ENCODE results near the gene NPAT.

NPAT gene

DNA sequence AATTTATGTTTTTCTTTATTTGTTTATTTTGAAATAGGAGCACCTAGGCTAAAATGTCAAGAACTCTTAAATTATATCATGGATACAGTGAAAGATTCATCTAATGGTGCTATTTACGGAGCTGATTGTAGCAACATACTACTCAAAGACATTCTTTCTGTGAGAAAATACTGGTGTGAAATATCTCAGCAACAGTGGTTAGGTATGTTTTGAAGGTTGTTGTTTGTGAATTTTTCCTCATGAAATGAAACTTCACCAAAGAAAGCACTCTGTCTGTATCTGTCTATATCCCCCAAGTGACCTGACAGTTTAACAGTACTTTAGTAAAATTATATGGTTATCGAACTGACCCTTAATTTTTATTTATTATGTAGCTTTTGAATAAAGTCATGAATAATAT is 13.2 kb upstream of the NPAT start:
- H3K79me2 ChIP-seq (ENCODE audit: control insufficient read depth, low read length): peaks cover 47% of the 10 kb centered on the region
- no peaks in the 10 kb centered on the region for H3K9me2 ChIP-seq (replicated peaks; ENCODE audit: control insufficient read depth, low read length)
- no peaks in the 10 kb centered on the region for H3K9me3 ChIP-seq (ENCODE audit: control insufficient read depth, insufficient read depth, low read length)
- peak overlapping the region; percentile 53 for H3K4me3 ChIP-seq (ENCODE audit: low read length)
- H3K36me3 ChIP-seq (ENCODE audit: control insufficient read depth, low read length): peaks cover 95% of the 10 kb centered on the region
- H3K27ac ChIP-seq (ENCODE audit: low read depth, low read length): peak overlapping the region; percentile 84
- peak overlapping the region; percentile 72 for H3K4me2 ChIP-seq (ENCODE audit: low read length)
- no peak for TF ChIP-seq EZH2phosphoT487 (IDR thresholded peaks at IDR 0.05; ENCODE audit: borderline replicate concordance, low read length)
- TF ChIP-seq, protein P1, sequence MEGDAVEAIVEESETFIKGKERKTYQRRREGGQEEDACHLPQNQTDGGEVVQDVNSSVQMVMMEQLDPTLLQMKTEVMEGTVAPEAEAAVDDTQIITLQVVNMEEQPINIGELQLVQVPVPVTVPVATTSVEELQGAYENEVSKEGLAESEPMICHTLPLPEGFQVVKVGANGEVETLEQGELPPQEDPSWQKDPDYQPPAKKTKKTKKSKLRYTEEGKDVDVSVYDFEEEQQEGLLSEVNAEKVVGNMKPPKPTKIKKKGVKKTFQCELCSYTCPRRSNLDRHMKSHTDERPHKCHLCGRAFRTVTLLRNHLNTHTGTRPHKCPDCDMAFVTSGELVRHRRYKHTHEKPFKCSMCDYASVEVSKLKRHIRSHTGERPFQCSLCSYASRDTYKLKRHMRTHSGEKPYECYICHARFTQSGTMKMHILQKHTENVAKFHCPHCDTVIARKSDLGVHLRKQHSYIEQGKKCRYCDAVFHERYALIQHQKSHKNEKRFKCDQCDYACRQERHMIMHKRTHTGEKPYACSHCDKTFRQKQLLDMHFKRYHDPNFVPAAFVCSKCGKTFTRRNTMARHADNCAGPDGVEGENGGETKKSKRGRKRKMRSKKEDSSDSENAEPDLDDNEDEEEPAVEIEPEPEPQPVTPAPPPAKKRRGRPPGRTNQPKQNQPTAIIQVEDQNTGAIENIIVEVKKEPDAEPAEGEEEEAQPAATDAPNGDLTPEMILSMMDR (IDR thresholded peaks at IDR 0.05; ENCODE audit: low read depth, low read length, poor library complexity, severe bottlenecking): no peak
- H3K4me1 ChIP-seq (ENCODE audit: control insufficient read depth, low read length): peaks cover 48% of the 10 kb centered on the region
- peaks cover 26% of the 10 kb centered on the region for H3F3A ChIP-seq (ENCODE audit: control insufficient read depth, insufficient read depth)
- H3K27me3 ChIP-seq (ENCODE audit: control insufficient read depth, low read length): no peaks in the 10 kb centered on the region
- H4K20me1 ChIP-seq (ENCODE audit: control insufficient read depth, insufficient read depth, low read depth, low read length): no peaks in the 10 kb centered on the region

DNA sequence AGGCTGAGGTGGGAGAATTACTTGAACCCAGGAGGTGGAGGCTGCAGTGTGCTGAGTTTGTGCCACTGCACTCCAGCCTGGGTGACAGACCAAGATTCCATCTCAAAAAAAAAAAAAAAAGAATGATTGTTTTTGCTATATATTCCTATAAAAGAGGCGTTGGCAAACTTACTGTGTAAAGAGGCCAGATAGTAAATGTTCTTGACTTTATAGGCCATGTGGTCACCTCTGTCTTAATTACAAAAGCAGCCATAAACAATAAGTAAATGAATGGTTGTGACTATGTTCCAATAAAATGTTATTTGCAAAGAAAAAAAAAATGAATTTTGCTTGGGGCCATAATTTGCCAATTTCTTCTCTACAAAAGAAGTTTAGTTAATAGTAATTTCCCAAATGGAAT is 12.8 kb upstream of the NPAT start:
- no peak overlapping the region; the same call in 1 of the 2 replicates for H3K4me2 ChIP-seq (ENCODE audit: low read length)
- H4K20me1 ChIP-seq (ENCODE audit: control insufficient read depth, insufficient read depth, low read depth, low read length): no peaks in the 10 kb centered on the region
- peaks cover 95% of the 10 kb centered on the region for H3K36me3 ChIP-seq (ENCODE audit: control insufficient read depth, low read length)
- H3K27me3 ChIP-seq (ENCODE audit: control insufficient read depth, low read length): no peaks in the 10 kb centered on the region
- H3K27ac ChIP-seq (ENCODE audit: low read depth, low read length): peak overlapping the region; percentile 84
- no peak for TF ChIP-seq EZH2phosphoT487 (IDR thresholded peaks at IDR 0.05; ENCODE audit: borderline replicate concordance, low read length)
- TF ChIP-seq, protein P1 (IDR thresholded peaks at IDR 0.05; ENCODE audit: low read depth, low read length, poor library complexity, severe bottlenecking): no peak
- peaks cover 26% of the 10 kb centered on the region for H3F3A ChIP-seq (ENCODE audit: control insufficient read depth, insufficient read depth)
- H3K9me2 ChIP-seq (replicated peaks; ENCODE audit: control insufficient read depth, low read length): no peaks in the 10 kb centered on the region
- H3K79me2 ChIP-seq (ENCODE audit: control insufficient read depth, low read length): peaks cover 51% of the 10 kb centered on the region
- H3K4me3 ChIP-seq (ENCODE audit: low read length): no peak overlapping the region
- H3K4me1 ChIP-seq (ENCODE audit: control insufficient read depth, low read length): peaks cover 48% of the 10 kb centered on the region
- no peaks in the 10 kb centered on the region for H3K9me3 ChIP-seq (ENCODE audit: control insufficient read depth, insufficient read depth, low read length)

DNA sequence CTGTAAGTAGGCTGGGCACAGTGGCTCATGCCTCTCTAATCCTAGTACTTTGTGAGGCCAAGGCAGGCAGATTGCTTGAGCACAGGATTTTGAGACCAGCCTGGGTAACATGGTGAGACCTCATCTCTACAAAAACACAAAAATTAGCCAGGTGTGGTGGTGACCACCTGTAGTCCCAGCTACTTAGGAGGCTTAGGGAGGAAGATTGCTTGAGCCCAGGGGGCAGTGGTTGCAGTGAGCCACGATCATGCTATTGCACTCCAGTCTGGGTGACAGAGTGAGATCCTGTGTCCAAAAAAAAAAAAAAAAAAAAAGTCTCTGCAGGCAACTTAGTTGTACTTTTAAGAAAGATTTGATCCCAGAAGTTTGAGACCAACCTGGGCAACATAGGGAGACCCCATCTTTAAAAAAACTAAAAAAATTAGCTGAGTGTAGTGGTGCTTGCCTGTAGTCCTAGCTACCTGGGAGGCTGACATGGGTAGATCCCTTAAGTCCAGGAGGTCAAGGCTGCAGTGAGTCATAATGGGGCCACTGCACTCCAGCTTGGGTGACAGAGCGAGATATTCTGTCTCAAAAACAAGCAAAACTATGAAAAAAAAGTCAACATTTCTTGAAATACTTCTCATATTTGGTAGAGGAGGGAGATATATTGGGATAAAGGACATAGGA is 11.0 kb upstream of the NPAT start:
- peaks cover 58% of the 10 kb centered on the region for H3K79me2 ChIP-seq (ENCODE audit: control insufficient read depth, low read length)
- no peak for TF ChIP-seq EZH2phosphoT487 (IDR thresholded peaks at IDR 0.05; ENCODE audit: borderline replicate concordance, low read length)
- TF ChIP-seq, protein P1 (IDR thresholded peaks at IDR 0.05; ENCODE audit: low read depth, low read length, poor library complexity, severe bottlenecking): no peak
- no peaks in the 10 kb centered on the region for H3K27me3 ChIP-seq (ENCODE audit: control insufficient read depth, low read length)
- no peak overlapping the region for H3K4me2 ChIP-seq (ENCODE audit: low read length)
- no peaks in the 10 kb centered on the region for H3K9me2 ChIP-seq (replicated peaks; ENCODE audit: control insufficient read depth, low read length)
- H3K27ac ChIP-seq (ENCODE audit: low read depth, low read length): no peak overlapping the region
- no peaks in the 10 kb centered on the region for H3K9me3 ChIP-seq (ENCODE audit: control insufficient read depth, insufficient read depth, low read length)
- H3K36me3 ChIP-seq (ENCODE audit: control insufficient read depth, low read length): peaks cover 95% of the 10 kb centered on the region
- H4K20me1 ChIP-seq (ENCODE audit: control insufficient read depth, insufficient read depth, low read depth, low read length): no peaks in the 10 kb centered on the region
- peaks cover 63% of the 10 kb centered on the region for H3K4me1 ChIP-seq (ENCODE audit: control insufficient read depth, low read length)
- no peak overlapping the region for H3K4me3 ChIP-seq (ENCODE audit: low read length)
- H3F3A ChIP-seq (ENCODE audit: control insufficient read depth, insufficient read depth): peaks cover 26% of the 10 kb centered on the region
